ENCODE results near the gene CGN. TPM values are rescaled to one million over a fixed set of nuclear protein-coding genes. Genes with fewer than 3 reads are reported as not detected.

Gene CGN
- total and polyA plus RNA-seq, 2 donors (not counting 1 experiment from before 2014, with no cell fraction given): 0.22 to 0.81 TPM

GRCh38 chr1:151537112-151537511, 25.9 kb downstream of the CGN start:
- 96% methylated on average over 9 of the region's 9 CpGs for WGBS (ENCODE audit: insufficient coverage)
- POLR2A ChIA-PET: no interaction called here

More at GRCh38 chr1:151537112-151537511, 25.9 kb downstream of the CGN start:
- Mint-ChIP-seq H3K9me3 (ENCODE audit: insufficient read depth) (no peaks in the 10 kb centered on the region), H3K4me1 (peaks cover 19% of the 10 kb centered on the region), H3K27ac (no peak overlapping the region), H3K27me3 (peaks cover 7% of the 10 kb centered on the region), H3K4me3 (no peak overlapping the region)
- Histone ChIP-seq H3K9me3 (ENCODE audit: control extremely low read depth in 1 of 3, control insufficient read depth in 2 of 3, insufficient read depth in 1 of 3, low read length in 2 of 3) (no peaks in the 10 kb centered on the region), H3K4me2 (replicated peaks; ENCODE audit: low read depth, low read length, poor library complexity, severe bottlenecking) (no peak overlapping the region), H3K79me2 (ENCODE audit: control insufficient read depth, insufficient read depth, low read length) (no peaks in the 10 kb centered on the region), H3K36me3 (replicated peaks in 1 of 2; ENCODE audit: control extremely low read depth in 1 of 2, control insufficient read depth in 1 of 2, extremely low read depth in 1 of 2, insufficient read depth in 2 of 2, low read length in 1 of 2) (no peaks in the 10 kb centered on the region), H3K4me1 (ENCODE audit: control insufficient read depth in 2 of 2, insufficient read depth in 2 of 2, low read length in 2 of 2) (peaks cover 15 to 22% of the 10 kb centered on the region in 2 donors), H2AFZ (ENCODE audit: insufficient read depth, low read depth, low read length, poor library complexity, severe bottlenecking) (no peak overlapping the region), H3K9ac (ENCODE audit: low read length) (no peak overlapping the region), H3K27ac (ENCODE audit: low read length in 2 of 2) (no peak overlapping the region), H3K27me3 (replicated peaks in 1 of 4; ENCODE audit: control extremely low read depth in 1 of 4, control insufficient read depth in 3 of 4, insufficient read depth in 4 of 4, low read length in 3 of 4) (peaks cover 0 to 14% (median 6%) of the 10 kb centered on the region in 4 experiments), H3K4me3 (ENCODE audit: control extremely low read depth in 1 of 5, extremely low read depth in 1 of 5, insufficient read depth in 1 of 5, low read depth in 2 of 5, low read length in 4 of 5) (no peak overlapping the region), H4K20me1 (ENCODE audit: control insufficient read depth, insufficient read depth, low read length, poor library complexity, severe bottlenecking) (no peaks in the 10 kb centered on the region)
- CTCF ChIA-PET: interaction anchor here (1.8 kb wide), 1 partner anchor 13 kb away, joined by 5 read pairs; no protein-coding TSS in a partner anchor
- intact Hi-C loops (cut with micrococcal nuclease): no loop called here
- TF ChIP-seq EZH2 (IDR thresholded peaks at IDR 0.05; ENCODE audit: borderline replicate concordance, insufficient read depth, low read depth, low read length, poor library complexity, severe bottlenecking): no peak
- TF ChIP-seq, protein P1, sequence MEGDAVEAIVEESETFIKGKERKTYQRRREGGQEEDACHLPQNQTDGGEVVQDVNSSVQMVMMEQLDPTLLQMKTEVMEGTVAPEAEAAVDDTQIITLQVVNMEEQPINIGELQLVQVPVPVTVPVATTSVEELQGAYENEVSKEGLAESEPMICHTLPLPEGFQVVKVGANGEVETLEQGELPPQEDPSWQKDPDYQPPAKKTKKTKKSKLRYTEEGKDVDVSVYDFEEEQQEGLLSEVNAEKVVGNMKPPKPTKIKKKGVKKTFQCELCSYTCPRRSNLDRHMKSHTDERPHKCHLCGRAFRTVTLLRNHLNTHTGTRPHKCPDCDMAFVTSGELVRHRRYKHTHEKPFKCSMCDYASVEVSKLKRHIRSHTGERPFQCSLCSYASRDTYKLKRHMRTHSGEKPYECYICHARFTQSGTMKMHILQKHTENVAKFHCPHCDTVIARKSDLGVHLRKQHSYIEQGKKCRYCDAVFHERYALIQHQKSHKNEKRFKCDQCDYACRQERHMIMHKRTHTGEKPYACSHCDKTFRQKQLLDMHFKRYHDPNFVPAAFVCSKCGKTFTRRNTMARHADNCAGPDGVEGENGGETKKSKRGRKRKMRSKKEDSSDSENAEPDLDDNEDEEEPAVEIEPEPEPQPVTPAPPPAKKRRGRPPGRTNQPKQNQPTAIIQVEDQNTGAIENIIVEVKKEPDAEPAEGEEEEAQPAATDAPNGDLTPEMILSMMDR (IDR thresholded peaks at IDR 0.05): no peak
- no peak for DNase-seq
- no peak for ATAC-seq (ENCODE audit: low read depth)
